Esophagus muscularis mucosa (tissue), 4 donors: ENCODE data around the gene TSEN54. TPM values are rescaled to one million over a fixed set of nuclear protein-coding genes. Genes with fewer than 3 reads are reported as not detected.

Experiments used
- DNase-seq: peaks from one replicate; pipeline ENCODE4 v3.0.0-alpha.2; 2017; ENCODE audit errors: extremely low spot score
- H3K27ac ChIP-seq, 4 donors: fragments of 200-600 bp; sonication (generic); replicated peaks in 1 of 4; 1 replicate in 3 of 4; 2 replicates in 1 of 4; pipeline ENCODE4 v1.5.1; 2016 to 2019; ENCODE audit warnings: mild to moderate bottlenecking in 1 of 4
- H3K27me3 ChIP-seq, 4 donors: fragments of 200-600 bp; sonication (generic); one replicate each; pipeline versions ENCODE4 v1.5.1 to v1.6.0; 2016 to 2019
- H3K36me3 ChIP-seq, 4 donors: fragments of 200-600 bp; sonication (generic); one replicate each; pipeline ENCODE4 v1.5.1; 2016 to 2019
- H3K4me1 ChIP-seq, 4 donors: fragments of 200-600 bp; sonication (generic); one replicate each; pipeline ENCODE4 v1.5.1; 2016 to 2019
- H3K4me3 ChIP-seq, 4 donors: fragments of 200-600 bp; sonication (generic); 1 replicate in 2 of 4; 2 replicates in 2 of 4; pipeline ENCODE4 v1.5.1; 2016 to 2019; ENCODE audit warnings: mild to moderate bottlenecking in 4 of 4, moderate library complexity in 1 of 4
- H3K9me3 ChIP-seq, 4 donors: fragments of 200-600 bp; sonication (generic); 1 replicate in 3 of 4; 2 replicates in 1 of 4; pipeline ENCODE4 v1.5.1; 2016 to 2019
- EP300 ChIP-seq: sonication (generic); formaldehyde crosslinking; IDR thresholded peaks from one replicate; pipeline ENCODE4 v1.6.1; 2017; ENCODE audit warnings: antibody characterized with exemption
- POLR2A ChIP-seq: fragments of 450-650 bp; IDR thresholded peaks from one replicate; pipeline ENCODE4 v1.6.1; 2017; ENCODE audit warnings: antibody characterized with exemption, moderate library complexity, mild to moderate bottlenecking, low read depth
- POLR2AphosphoS5 ChIP-seq, 2 donors: sonication (generic); formaldehyde crosslinking; IDR thresholded peaks; one replicate each; pipeline ENCODE4 v1.6.1; 2017; ENCODE audit warnings: antibody characterized with exemption in 2 of 2
- WGBS: methylation state at CpG from one replicate; pipeline ENCODE4 v1.1.5; 2018; 5-methylcytosine and 5-hydroxymethylcytosine counted together
- intact Hi-C: fragments of 100-400 bp; cut with DNase I; formaldehyde crosslinking; loops from one replicate; pipeline ENCODE4 v1.15.1; 2023
- total RNA-seq, 4 donors: library from RNA; depleted of rRNA; stranded (reverse); fragments of >200 nt; gene quantifications; one replicate each; pipeline versions ENCODE4 v1.1.0 to v1.2.1, GENCODE V29; 2016
- TF ChIP-seq, protein P1 (sequence below), 3 experiments: fragments of 200-600 bp in 2 of 3; fragments of 450-650 bp in 1 of 3; sonication (generic) in 2 of 3; IDR thresholded peaks; one replicate each; pipeline ENCODE4 v1.5.1; 2017 to 2019; ENCODE audit warnings: antibody characterized with exemption in 3 of 3, mild to moderate bottlenecking in 2 of 3, moderate library complexity in 1 of 3

Gene TSEN54
- total RNA-seq, 4 donors from 2014 or later, result 14.5 to 32.1 (median 24.1) TPM

DNA sequence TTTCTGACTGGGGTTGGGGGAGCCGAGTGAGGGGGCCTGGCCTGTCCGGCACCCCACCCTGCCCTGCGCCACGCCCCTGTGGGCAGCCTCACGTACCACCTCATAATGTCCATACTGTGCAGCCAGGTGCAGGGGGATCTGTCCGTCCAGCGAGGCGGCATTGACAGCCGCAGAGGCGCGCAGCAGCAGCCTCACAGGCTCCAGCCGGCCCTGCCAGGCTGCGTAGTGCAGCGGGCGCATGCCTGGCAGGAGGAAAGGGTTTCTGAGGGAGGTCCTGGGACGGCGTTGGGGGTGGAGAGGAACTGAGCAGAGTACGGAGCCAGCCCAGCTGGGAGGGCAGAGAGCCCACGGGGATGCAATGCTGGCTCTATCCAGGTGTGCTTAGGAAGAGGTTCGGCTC, 9.4 kb upstream of the TSEN54 start:
- peak overlapping the region in 1 of 4 donors; percentile 7 for H3K27ac ChIP-seq
- intact Hi-C loops, result no loop called here
- TF ChIP-seq, protein P1, sequence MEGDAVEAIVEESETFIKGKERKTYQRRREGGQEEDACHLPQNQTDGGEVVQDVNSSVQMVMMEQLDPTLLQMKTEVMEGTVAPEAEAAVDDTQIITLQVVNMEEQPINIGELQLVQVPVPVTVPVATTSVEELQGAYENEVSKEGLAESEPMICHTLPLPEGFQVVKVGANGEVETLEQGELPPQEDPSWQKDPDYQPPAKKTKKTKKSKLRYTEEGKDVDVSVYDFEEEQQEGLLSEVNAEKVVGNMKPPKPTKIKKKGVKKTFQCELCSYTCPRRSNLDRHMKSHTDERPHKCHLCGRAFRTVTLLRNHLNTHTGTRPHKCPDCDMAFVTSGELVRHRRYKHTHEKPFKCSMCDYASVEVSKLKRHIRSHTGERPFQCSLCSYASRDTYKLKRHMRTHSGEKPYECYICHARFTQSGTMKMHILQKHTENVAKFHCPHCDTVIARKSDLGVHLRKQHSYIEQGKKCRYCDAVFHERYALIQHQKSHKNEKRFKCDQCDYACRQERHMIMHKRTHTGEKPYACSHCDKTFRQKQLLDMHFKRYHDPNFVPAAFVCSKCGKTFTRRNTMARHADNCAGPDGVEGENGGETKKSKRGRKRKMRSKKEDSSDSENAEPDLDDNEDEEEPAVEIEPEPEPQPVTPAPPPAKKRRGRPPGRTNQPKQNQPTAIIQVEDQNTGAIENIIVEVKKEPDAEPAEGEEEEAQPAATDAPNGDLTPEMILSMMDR (IDR thresholded peaks at IDR 0.05), result no peak
- TF ChIP-seq POLR2A, result no peak
- TF ChIP-seq POLR2AphosphoS5 (IDR thresholded peaks at IDR 0.05), result no peak
- TF ChIP-seq EP300, result no peak
- H3K9me3 ChIP-seq, result no peaks in the 10 kb centered on the region
- no peaks in the 10 kb centered on the region for H3K27me3 ChIP-seq
- 86% methylated on average over 15 of the region's 20 CpGs for WGBS
- peaks cover 33 to 75% (median 67%) of the 10 kb centered on the region in 4 donors for H3K4me1 ChIP-seq
- peaks cover 20 to 92% (median 72%) of the 10 kb centered on the region in 4 donors for H3K36me3 ChIP-seq
- no peak for DNase-seq
- H3K4me3 ChIP-seq, result no peak overlapping the region

DNA sequence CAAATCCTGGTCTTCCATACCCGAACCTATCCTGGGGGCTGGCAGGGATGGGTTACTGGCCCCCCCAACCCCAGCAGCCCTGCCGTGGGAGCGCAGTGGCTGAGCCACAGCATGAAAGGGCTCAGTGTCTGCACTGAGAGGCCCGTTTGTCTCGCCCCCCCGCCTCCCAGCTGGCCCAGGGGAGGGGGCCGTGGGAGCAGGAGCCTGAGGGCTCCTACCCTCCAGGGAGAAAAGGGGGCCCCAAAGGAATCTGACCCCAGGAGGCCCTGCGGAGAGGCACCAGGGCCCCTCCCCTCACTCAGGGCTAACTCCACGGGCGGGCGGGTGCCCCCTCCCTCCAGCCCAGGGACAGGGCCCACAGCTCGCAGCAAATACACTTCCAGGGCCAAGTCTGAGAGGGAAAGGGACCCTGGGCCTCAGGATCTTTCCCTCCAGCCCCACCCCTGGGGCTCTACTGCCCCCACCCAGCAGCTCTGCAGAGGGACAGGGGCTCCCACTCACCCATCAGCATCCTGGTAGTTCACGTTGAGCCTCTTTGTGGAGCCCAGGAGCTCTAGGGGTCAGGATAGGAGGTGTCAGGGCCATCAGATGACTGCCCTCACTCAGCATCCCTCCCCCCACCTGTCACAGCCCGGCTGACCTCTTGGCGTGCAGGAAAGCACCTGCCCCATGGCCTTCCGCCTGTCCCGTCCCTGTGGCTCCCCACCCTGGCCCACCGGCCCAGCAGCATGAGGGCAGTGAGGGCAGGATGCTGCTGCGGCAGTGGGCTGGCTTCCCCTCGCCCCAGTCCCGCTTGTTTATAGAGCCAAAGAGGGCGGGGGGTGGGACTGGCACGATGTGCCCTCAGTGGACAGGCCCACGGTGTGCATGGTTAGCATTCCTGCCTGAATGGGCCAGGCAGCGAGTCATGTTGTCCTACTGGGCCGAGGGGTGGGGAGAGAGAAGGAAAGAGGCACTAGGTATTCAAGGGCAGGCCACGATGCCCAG, 8.3 kb upstream of the TSEN54 start:
- H3K27me3 ChIP-seq, result no peaks in the 10 kb centered on the region
- intact Hi-C loops, result no loop called here
- H3K4me3 ChIP-seq, result peak overlapping the region in 3 of 4 donors; percentile 3 to 21 (median 14)
- peaks cover 20 to 87% (median 65%) of the 10 kb centered on the region in 4 donors for H3K36me3 ChIP-seq
- TF ChIP-seq, protein P1 (IDR thresholded peaks at IDR 0.05), result no peak
- peak in 1 of 2 donors; percentile 33 for TF ChIP-seq POLR2AphosphoS5 (IDR thresholded peaks at IDR 0.05)
- H3K4me1 ChIP-seq, result peaks cover 44 to 76% (median 72%) of the 10 kb centered on the region in 4 donors
- WGBS, result 65% methylated on average over 17 of the region's 27 CpGs
- DNase-seq, result no peak
- H3K27ac ChIP-seq, result peak overlapping the region; percentile 93 to 96 (median 94)
- no peaks in the 10 kb centered on the region for H3K9me3 ChIP-seq

DNA sequence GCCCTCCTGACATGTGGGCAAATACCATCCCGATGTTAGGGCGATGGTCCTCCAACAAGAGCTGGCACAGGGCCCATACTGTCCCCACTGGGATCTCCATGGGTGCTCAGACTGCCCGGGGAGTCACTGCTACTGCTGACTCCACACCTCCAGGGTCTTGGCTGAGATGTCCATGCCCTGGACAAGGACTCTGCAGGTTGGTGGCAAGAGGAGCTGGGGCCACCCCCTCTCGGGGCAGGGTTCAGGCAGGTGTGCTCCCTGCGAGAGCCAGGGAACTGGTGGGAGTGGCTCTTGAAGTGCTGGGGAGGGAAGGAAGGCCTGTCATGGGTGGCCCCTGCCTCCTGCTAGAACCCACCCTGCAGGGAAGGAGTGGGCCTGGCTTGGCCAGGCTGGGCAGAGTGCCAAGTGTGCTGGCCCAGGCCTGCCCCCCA, 7.4 kb upstream of the TSEN54 start:
- Histone ChIP-seq H3K36me3 (peaks cover 20 to 77% (median 59%) of the 10 kb centered on the region in 4 donors), H3K4me1 (peaks cover 52 to 84% (median 80%) of the 10 kb centered on the region in 4 donors), H3K9me3 (no peaks in the 10 kb centered on the region), H3K4me3 (peak overlapping the region; percentile 3 to 27 (median 14)), H3K27ac (peak overlapping the region; percentile 93 to 96 (median 94)), H3K27me3 (no peaks in the 10 kb centered on the region)
- no peak for DNase-seq
- TF ChIP-seq EP300 (no peak), POLR2A (no peak), POLR2AphosphoS5 (IDR thresholded peaks at IDR 0.05) (no peak)
- TF ChIP-seq, protein P1 (IDR thresholded peaks at IDR 0.05), result no peak
- 42% methylated on average over 4 of the region's 5 CpGs for WGBS
- intact Hi-C loops, result no loop called here

DNA sequence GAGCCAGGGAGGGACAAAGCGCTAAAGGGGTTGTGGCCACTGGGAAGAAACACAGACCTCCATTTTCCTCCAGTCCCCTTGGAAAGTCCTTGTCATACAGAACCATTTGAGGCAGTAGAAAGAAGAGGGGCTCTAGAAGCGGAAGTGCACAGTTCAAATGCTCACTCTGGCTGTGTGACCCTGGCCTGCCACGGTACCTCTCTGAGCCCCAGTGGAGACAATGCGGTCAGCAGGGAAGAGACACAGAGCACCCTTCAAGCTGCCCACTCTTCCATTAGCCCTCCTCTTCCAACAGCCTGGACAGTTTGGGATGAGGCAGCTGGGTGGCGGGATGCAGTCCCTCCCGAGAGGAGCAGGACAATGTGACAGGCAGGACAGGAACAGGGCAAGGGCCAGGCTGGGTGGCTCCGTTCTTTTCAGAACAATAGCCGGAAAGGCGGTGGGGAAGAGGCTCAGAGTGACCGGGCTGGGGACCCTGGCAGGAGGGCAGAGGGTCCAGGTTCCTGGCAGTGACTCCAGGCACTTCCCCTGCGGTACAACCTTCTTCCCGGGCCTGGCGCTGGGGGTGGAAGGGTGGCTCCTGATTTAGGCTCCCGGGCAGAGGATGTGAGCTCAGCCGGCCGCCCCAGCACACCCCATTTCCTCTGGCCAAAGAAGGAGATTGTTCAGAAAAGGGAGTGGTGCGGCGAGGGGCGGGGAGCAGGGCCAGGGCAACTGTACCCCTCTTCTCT, 6.6 kb upstream of the TSEN54 start:
- no peak for DNase-seq
- Histone ChIP-seq H3K4me3 (peak overlapping the region; percentile 7 to 27 (median 18)), H3K27me3 (no peaks in the 10 kb centered on the region), H3K9me3 (no peaks in the 10 kb centered on the region), H3K27ac (peak overlapping the region; percentile 93 to 96 (median 94)), H3K36me3 (peaks cover 17 to 70% (median 51%) of the 10 kb centered on the region in 4 donors), H3K4me1 (peaks cover 58 to 85% (median 83%) of the 10 kb centered on the region in 4 donors)
- 72% methylated on average over 13 of the region's 19 CpGs for WGBS
- intact Hi-C loops, result loop anchor here (10.0 kb wide), 1 partner anchor 225 kb away; the partner anchor contains the start of gene SLC25A19
- TF ChIP-seq POLR2AphosphoS5 (IDR thresholded peaks at IDR 0.05), result peak; percentile 58 to 71
- peak; percentile 38 for TF ChIP-seq EP300
- no peak for TF ChIP-seq POLR2A
- TF ChIP-seq, protein P1 (IDR thresholded peaks at IDR 0.05), result no peak
